Activated B cell treated with CpG ODN at 0.5 μM for 24 hours (primary cell): ENCODE measurements around the gene TMEM131. TPM values are rescaled to one million over a fixed set of nuclear protein-coding genes. Genes with fewer than 3 reads are reported as not detected.
A peak's percentile ranks its signal among the peaks of the same experiment; 100 is the strongest.

Source experiments
- ATAC-seq: fragments of 200-7000 bp; cut with Tn5 transposase; one replicate; pipeline ENCODE4 v1.10.0; 2021; ENCODE audit warnings: low read depth, mild to moderate bottlenecking, moderate library complexity
- CTCF ChIA-PET: fragments of 350-600 bp; sonication (Branson Sonifier 250); formaldehyde crosslinking; loops from one replicate; lab custom pipeline; 2021; ENCODE audit warnings: antibody characterized with exemption; lab: Charles Lee
- POLR2A ChIA-PET: fragments of 350-600 bp; sonication (Branson Sonifier 250); formaldehyde crosslinking; loops from one replicate; lab custom pipeline; 2021; ENCODE audit warnings: antibody characterized with exemption; lab: Charles Lee
- DNase-seq: peaks from one replicate; pipeline ENCODE4 v3.0.0; 2022
- H3K27ac Mint-ChIP-seq: one replicate; pipeline ENCODE4 v1.8.0; 2020; ENCODE audit warnings: mixed read lengths
- H3K27me3 Mint-ChIP-seq: one replicate; pipeline ENCODE4 v1.8.0; 2021; ENCODE audit warnings: mixed read lengths
- H3K36me3 Mint-ChIP-seq: one replicate; pipeline ENCODE4 v1.8.0; 2021; ENCODE audit warnings: low read depth, mixed read lengths
- H3K4me1 Mint-ChIP-seq: one replicate; pipeline ENCODE4 v1.8.0; 2021; ENCODE audit warnings: mixed read lengths
- H3K4me3 Mint-ChIP-seq: one replicate; pipeline ENCODE4 v1.8.0; 2020; ENCODE audit warnings: mild to moderate bottlenecking, mixed read lengths
- H3K9me3 Mint-ChIP-seq: one replicate; pipeline ENCODE4 v1.8.0; 2020; ENCODE audit warnings: mixed read lengths
- CTCF ChIP-seq: fragments of 200-600 bp; IDR thresholded peaks from one replicate; pipeline ENCODE4 v1.8.0; 2022; ENCODE audit warnings: antibody characterized with exemption, mild to moderate bottlenecking
- intact Hi-C: fragments of 100-400 bp; cut with micrococcal nuclease; formaldehyde crosslinking; loops from one replicate; pipeline ENCODE4 v1.15.1; 2024
- total RNA-seq: library from RNA; stranded (reverse); gene quantifications from 2 replicates; pipeline ENCODE4 v1.2.3, GENCODE V29; 2022

Gene TMEM131
- total RNA-seq, 1 donor from 2014 or later, result 146 TPM

GRCh38 chr2:97993926-97994325 lies 1.8 kb downstream of the TMEM131 start:
- H3K4me3 Mint-ChIP-seq, result peak overlapping the region; percentile 93
- ChIA-PET CTCF (no interaction called here), POLR2A (no interaction called here)
- no peaks in the 10 kb centered on the region for H3K27me3 Mint-ChIP-seq
- H3K36me3 Mint-ChIP-seq, result peaks cover 12% of the 10 kb centered on the region
- DNase-seq, result no peak
- TF ChIP-seq CTCF, result no peak
- no peaks in the 10 kb centered on the region for H3K9me3 Mint-ChIP-seq
- intact Hi-C loops, result loop anchor here (2.0 to 10.0 kb wide), 3 partner anchors 42 to 391 kb away; no protein-coding TSS in a partner anchor
- peak overlapping the region; percentile 91 for H3K27ac Mint-ChIP-seq
- ATAC-seq, result no peak
- peaks cover 60% of the 10 kb centered on the region for H3K4me1 Mint-ChIP-seq

GRCh38 chr2:97992836-97993825 lies 2.6 kb downstream of the TMEM131 start:
- no peak for TF ChIP-seq CTCF
- POLR2A ChIA-PET, result interaction anchor here (1.1 to 1.5 kb wide), 3 partner anchors 26 to 187 kb away, joined by 3 to 6 read pairs (median 3); no protein-coding TSS in a partner anchor
- peaks cover 68% of the 10 kb centered on the region for H3K4me1 Mint-ChIP-seq
- intact Hi-C loops, result loop anchor here (5.0 to 10.0 kb wide), 2 partner anchors 41 to 392 kb away; no protein-coding TSS in a partner anchor
- CTCF ChIA-PET, result interaction anchor here (1.0 to 2.4 kb wide), 2 partner anchors 123 to 186 kb away, joined by 3 to 9 read pairs; no protein-coding TSS in a partner anchor
- DNase-seq (no peak), ATAC-seq (no peak)
- H3K27ac Mint-ChIP-seq, result peak overlapping the region; percentile 91
- peaks cover 6% of the 10 kb centered on the region for H3K9me3 Mint-ChIP-seq
- H3K27me3 Mint-ChIP-seq, result no peaks in the 10 kb centered on the region
- H3K36me3 Mint-ChIP-seq, result peaks cover 18% of the 10 kb centered on the region
- H3K4me3 Mint-ChIP-seq, result peak overlapping the region; percentile 93

- H3K4me1 Mint-ChIP-seq, result peaks cover 81% of the 10 kb centered on the region
- ChIA-PET CTCF (interaction anchor here (2.4 kb wide), 1 partner anchor 184 kb away, joined by 9 read pairs; no protein-coding TSS in a partner anchor), POLR2A (interaction anchor here (1.4 to 2.5 kb wide), 3 partner anchors 21 to 80 kb away, joined by 3 to 9 read pairs (median 6); no protein-coding TSS in a partner anchor)
- intact Hi-C loops, result loop anchor here (2.0 to 10.0 kb wide), 3 partner anchors 39 to 394 kb away; no protein-coding TSS in a partner anchor
- H3K27me3 Mint-ChIP-seq, result no peaks in the 10 kb centered on the region
- no peak for TF ChIP-seq CTCF
- H3K4me3 Mint-ChIP-seq, result peak overlapping the region; percentile 65
- H3K36me3 Mint-ChIP-seq, result peaks cover 26% of the 10 kb centered on the region
- DNase-seq (no peak), ATAC-seq (no peak)
- H3K9me3 Mint-ChIP-seq, result peaks cover 12% of the 10 kb centered on the region
- H3K27ac Mint-ChIP-seq, result peak overlapping the region; percentile 57
These were observed 4.5 kb downstream of the TMEM131 start for GRCh38 chr2:97991081-97991856.

GRCh38 chr2:97988722-97989121 lies 7.0 kb downstream of the TMEM131 start:
- intact Hi-C loops, result loop anchor here (2.0 kb wide), 1 partner anchor 22 kb away; no protein-coding TSS in a partner anchor
- TF ChIP-seq CTCF, result no peak
- Mint-ChIP-seq H3K27me3 (no peaks in the 10 kb centered on the region), H3K4me3 (peak overlapping the region; percentile 53), H3K4me1 (peaks cover 81% of the 10 kb centered on the region), H3K9me3 (peaks cover 12% of the 10 kb centered on the region), H3K36me3 (peaks cover 21% of the 10 kb centered on the region), H3K27ac (peak overlapping the region; percentile 72)
- ATAC-seq (peak; percentile 56), DNase-seq (no peak)
- ChIA-PET CTCF (no interaction called here), POLR2A (no interaction called here)
